Upper lobe of right lung (tissue), 1 donor: ENCODE results near the gene WDR7. TPM values are rescaled to one million over a fixed set of nuclear protein-coding genes. Genes with fewer than 3 reads are reported as not detected.

Experiments
- ATAC-seq: fragments of 200-7000 bp; cut with Tn5 transposase; one replicate; pipeline ENCODE4 v1.9.1; 2020; ENCODE audit warnings: mild to moderate bottlenecking, moderate library complexity
- DNase-seq: peaks from one replicate; pipeline ENCODE4 v3.0.0-alpha.2; 2020
- H3K27ac ChIP-seq: fragments of 200-600 bp; one replicate; pipeline ENCODE4 v1.8.0; 2022
- H3K27me3 ChIP-seq: fragments of 200-600 bp; one replicate; pipeline ENCODE4 v1.8.0; 2022; ENCODE audit warnings: mild to moderate bottlenecking
- H3K36me3 ChIP-seq: fragments of 200-600 bp; one replicate; pipeline ENCODE4 v1.8.0; 2022
- H3K4me1 ChIP-seq: fragments of 200-600 bp; one replicate; pipeline ENCODE4 v1.8.0; 2022
- H3K4me3 ChIP-seq: fragments of 200-600 bp; one replicate; pipeline ENCODE4 v1.8.0; 2022; ENCODE audit warnings: mild to moderate bottlenecking
- H3K9me3 ChIP-seq: fragments of 200-600 bp; one replicate; pipeline ENCODE4 v1.8.0; 2022
- CTCF ChIP-seq: fragments of 200-600 bp; IDR thresholded peaks from one replicate; pipeline ENCODE4 v1.8.0; 2022; ENCODE audit warnings: antibody characterized with exemption
- intact Hi-C: fragments of 100-400 bp; cut with DNase I; formaldehyde crosslinking; loops from one replicate; pipeline ENCODE4 v1.11.0; 2022
- long read RNA-seq: library from polyadenylated mRNA; unstranded; transcript quantifications from one replicate; pipeline ENCODE4 v2.0.0, GENCODE V29; 2021
- total RNA-seq: library from RNA; stranded (reverse); fragmentation: NEBNext Ultra II Directional; extraction: Animal tissue kit (Norgen Biotek cat#: 25700); gene quantifications from one replicate; pipeline ENCODE4 v1.2.1, GENCODE V29; 2021
- donor health status: DM: no; HTN: yes; CAD: no; lungs with severe emphysema.

WDR7 gene
- total RNA-seq = 30.7 TPM
- long read RNA-seq, full-length matches to known transcripts = 2 of 22 reads
- long read RNA-seq, partial matches to known transcripts = 8 of 22 reads
- long read RNA-seq, other reads (novel, unspliced or antisense) = 12 of 22 reads

- ATAC-seq (peak; percentile 99), DNase-seq (peak; percentile 98)
- no peak for TF ChIP-seq CTCF
- H3K4me3 ChIP-seq = peak within 1 kb of the TSS; percentile 82
- intact Hi-C loops = no loop called here
- peak within 1 kb of the TSS; percentile 81 for H3K27ac ChIP-seq
- no peaks in the 10 kb centered on the region for H3K27me3 ChIP-seq
- H3K4me1 ChIP-seq = peaks cover 21% of the 10 kb centered on the region
- no peaks in the 10 kb centered on the region for H3K9me3 ChIP-seq
- no peaks in the 10 kb centered on the region for H3K36me3 ChIP-seq
Measured at GRCh38 chr18:56650944-56651770, at the start of gene WDR7. TSS of gene WDR7 (plus strand) at chr18:56651359. CDS start at chr18:56672516, 21,157 bp downstream.

GRCh38 chr18:56606618-56607017, 44.5 kb upstream of the WDR7 start:
- intact Hi-C loops = no loop called here
- peaks cover 86% of the 10 kb centered on the region for H3K36me3 ChIP-seq
- H3K4me1 ChIP-seq = no peaks in the 10 kb centered on the region
- no peak overlapping the region for H3K4me3 ChIP-seq
- H3K9me3 ChIP-seq = no peaks in the 10 kb centered on the region
- no peak overlapping the region for H3K27ac ChIP-seq
- H3K27me3 ChIP-seq = no peaks in the 10 kb centered on the region
- DNase-seq = no peak
- TF ChIP-seq CTCF = no peak
- no peak for ATAC-seq

DNA sequence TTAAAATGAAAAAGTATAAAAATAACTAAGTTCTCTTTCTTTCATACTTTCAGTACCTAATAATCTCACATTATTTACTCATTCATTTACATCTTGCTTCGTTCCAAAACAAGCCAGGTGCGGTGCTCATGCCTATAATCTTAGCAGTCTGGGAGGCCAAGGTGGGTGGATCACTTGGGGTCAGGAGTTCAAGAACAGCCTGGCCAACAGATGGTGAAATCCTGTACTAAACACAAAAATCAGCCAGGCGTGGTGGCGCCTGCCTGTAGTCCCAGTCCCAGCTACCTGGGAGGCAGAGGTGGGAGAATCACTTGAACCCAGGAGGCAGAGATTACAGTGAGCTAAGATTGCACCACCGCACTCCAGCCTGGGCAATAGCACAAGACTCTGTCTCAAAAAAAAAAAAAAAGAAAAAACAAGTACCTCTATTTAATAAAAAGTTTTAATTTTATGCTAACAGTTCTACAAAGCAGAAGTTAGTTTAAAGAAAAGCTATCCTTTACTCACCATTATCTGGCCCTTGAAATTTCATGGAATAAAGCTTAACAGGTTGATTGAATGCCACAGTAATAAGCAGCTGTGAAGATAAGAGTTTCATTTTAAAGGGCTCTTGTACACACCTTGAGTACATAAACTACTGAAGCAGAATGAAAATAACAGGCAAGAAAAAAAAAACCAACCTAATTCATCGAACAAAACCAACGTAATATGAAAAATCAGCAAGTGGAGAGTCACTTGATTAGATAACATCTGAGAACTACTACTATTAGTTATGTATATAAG, 35.2 kb upstream of the WDR7 start:
- peak; percentile 89 for ATAC-seq

GRCh38 chr18:56627991-56628390, 23.2 kb upstream of the WDR7 start:
- Histone ChIP-seq H3K9me3 (no peaks in the 10 kb centered on the region), H3K27ac (no peak overlapping the region), H3K36me3 (peaks cover 24% of the 10 kb centered on the region), H3K4me3 (no peak overlapping the region), H3K4me1 (peaks cover 7% of the 10 kb centered on the region), H3K27me3 (no peaks in the 10 kb centered on the region)
- ATAC-seq (no peak), DNase-seq (no peak)
- intact Hi-C loops = no loop called here
- no peak for TF ChIP-seq CTCF

More for the DNA sequence above, 35.2 kb upstream of the WDR7 start:
- Histone ChIP-seq H3K27ac (peak overlapping the region; percentile 31), H3K9me3 (no peaks in the 10 kb centered on the region), H3K4me1 (peaks cover 7% of the 10 kb centered on the region), H3K27me3 (no peaks in the 10 kb centered on the region), H3K36me3 (peaks cover 80% of the 10 kb centered on the region), H3K4me3 (no peak overlapping the region)
- intact Hi-C loops = no loop called here
- TF ChIP-seq CTCF = no peak
- peak; percentile 69 for DNase-seq

GRCh38 chr18:56632070-56633022, 18.8 kb upstream of the WDR7 start:
- TF ChIP-seq CTCF = no peak
- Histone ChIP-seq H3K27me3 (no peaks in the 10 kb centered on the region), H3K9me3 (no peaks in the 10 kb centered on the region), H3K36me3 (no peaks in the 10 kb centered on the region), H3K4me1 (peaks cover 29% of the 10 kb centered on the region), H3K4me3 (no peak overlapping the region), H3K27ac (no peak overlapping the region)
- ATAC-seq (no peak), DNase-seq (no peak)
- intact Hi-C loops = no loop called here
